ENCODE results near the gene SLC18B1.

Gene SLC18B1

DNA sequence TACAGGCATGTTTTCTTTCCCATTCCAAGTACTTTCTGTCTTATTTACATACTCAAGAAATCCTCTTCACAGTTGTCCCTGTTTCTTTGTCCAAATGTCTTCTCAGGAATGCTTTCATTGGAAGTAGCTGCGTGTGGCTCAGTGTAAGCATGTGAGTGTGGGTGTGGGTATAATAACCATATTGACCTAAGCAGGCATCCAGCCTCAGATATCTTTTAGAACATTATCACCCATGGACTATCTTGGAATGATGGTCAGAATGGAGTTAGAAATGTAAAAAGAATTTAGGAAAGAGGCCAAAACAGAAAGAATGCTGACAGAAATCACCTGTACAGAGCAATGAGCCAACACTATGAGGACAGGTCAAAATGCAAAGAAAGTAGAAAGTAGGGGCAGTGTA lies 57.2 kb downstream of the SLC18B1 start:
- DNase-seq = no peak

DNA sequence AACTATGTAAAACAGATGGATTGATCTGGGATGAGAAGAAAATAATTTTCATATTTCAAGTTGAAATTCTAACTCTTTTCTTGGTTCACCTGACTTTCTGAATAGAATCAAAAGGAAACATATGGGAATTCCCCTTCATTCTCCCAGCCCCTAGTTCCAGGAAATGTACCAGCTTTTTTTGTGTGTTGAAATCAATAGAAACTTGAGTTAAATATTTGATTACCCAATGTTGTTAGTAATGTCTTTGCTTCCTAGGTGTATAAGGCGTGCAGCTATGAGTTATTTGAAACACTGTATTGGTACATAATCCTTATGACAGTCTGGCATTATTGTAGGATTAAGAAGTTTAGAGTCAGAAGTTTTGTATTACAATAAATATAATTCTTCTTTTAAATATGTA lies 62.2 kb downstream of the SLC18B1 start:
- no peak for DNase-seq

DNA sequence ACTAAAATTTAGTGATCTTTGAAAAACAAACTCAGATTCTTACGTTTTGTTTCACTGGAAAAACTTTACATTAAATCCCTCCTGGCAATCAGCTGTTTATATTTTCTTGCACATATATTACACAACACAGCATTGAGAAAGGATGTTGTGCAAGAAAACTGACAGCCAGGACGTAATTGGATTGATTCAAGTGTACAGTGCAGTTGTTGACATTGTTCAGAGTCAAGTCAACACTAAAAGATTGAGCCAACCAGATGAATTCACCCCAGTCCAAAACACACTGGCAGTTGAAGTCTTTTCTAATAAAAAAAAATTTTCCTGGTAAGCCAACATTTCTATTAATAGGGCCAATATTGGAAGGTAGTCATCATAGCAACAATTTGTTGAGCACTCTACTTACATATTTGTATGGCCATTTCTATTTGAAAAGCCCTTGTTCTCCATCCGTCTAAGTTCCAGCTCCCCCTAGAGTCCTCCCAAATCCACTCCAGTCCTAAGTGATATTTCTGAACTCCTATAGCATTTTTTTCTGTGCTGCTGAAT lies 63.7 kb downstream of the SLC18B1 start:
- peak; percentile 23 for DNase-seq

DNA sequence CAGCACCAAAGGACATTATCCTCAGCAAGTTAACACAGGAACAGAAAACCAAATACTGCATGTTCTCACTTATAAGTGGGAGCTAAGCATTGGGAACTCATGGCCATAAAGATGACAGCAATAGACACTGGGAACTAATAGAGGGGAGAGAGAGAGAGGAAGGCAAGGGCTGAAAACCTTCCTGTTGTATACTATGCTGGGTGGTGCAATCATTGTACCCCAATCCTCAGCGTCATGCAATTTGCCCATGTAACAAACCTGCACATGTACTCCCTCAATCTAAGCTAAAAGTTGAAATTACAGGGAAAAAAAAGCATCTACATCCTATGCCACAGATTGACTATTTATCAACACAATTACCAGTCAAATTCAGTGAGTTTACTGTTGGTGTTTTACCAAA lies 64.6 kb downstream of the SLC18B1 start:
- DNase-seq = no peak

DNA sequence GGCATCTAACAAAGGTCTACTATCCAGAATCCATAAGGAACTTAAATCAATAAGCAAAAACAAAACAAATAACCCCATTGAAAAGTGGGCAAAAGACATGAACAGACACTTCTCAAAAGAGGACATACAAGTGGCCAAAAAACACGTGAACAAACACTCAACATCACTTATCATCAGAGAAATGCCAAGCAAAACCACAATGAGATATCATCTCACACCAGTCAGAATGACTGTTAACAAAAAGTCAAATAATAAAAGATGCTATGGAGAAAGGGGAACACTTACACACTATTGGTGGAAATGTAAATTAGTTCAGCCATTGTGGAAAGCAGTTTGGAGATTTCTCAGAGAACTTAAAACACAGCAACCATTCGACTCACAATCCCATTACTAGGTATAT lies 65.2 kb downstream of the SLC18B1 start:
- no peak for DNase-seq

DNA sequence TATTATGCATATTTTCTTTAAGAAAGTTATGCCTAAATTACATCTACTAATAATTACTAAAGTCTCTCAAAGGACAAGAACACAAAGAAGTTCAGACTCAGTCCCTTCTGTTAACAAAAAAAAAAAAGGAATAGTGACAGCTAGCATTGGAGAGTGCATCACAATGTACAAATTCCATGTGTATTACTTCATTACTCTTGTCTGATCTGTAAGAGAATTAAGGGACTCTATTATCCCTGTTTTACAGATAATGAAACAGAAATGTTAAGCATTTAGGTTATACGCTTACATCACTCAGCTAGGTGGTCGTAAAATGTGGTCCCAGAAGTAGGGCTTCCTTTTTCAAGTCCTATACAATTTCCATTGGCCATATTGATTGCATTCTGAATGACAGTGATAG lies 67.4 kb downstream of the SLC18B1 start:
- DNase-seq = no peak

DNA sequence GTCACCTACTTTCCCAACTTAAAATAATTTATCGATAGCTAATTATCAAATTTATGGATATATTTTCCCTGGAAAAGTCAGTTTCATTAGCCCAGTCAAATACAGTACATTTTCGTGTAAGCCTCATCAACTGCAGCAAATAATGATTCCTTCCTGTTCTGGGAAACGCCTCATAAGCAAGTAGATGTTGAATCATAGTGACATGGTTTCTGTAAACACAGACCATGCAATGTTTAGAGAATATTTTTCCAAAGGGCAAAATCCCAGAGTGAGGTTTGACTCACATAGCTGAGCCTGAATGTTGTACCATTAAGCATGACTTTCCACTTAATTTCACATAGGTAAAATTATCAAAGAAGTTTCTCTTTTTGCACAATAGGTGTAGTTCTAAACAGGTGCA lies 67.9 kb downstream of the SLC18B1 start:
- DNase-seq = no peak

DNA sequence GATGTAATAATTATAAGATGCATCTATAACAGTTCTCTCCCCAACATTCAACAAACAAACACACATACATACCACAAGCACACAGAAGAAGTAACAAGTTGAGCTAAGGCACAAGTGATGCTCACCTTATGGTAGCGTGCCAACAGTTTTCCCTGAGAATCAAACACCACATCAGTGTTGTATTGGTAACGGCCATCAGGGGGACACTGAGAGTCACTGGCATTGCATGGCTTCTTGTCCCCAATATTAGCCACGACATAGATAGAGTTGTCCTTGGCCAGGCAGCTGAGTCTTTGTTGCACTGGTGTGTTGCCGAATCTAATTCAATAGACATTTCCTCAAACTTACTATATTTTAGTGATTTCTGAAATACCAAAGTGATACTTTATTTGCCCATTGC lies 69.8 kb downstream of the SLC18B1 start:
- no peak for DNase-seq

DNA sequence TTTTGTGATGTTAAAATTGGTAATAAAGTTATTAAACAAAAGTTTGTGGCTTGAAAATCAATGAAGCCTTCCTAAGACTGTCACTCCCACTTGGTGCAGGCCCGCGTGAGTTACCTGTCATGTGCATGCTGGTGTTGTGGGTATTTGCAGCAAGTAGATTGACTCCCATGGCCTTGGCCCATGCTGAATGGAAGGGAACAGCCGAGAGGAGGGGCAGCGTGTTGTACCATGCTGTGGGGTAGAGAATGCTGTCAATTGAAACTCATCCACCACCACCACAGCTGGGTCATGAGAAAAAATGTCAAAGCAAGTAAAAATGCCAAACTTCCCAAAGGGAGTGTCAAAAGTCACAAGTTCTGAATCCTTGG lies 71.8 kb downstream of the SLC18B1 start:
- DNase-seq = no peak

DNA sequence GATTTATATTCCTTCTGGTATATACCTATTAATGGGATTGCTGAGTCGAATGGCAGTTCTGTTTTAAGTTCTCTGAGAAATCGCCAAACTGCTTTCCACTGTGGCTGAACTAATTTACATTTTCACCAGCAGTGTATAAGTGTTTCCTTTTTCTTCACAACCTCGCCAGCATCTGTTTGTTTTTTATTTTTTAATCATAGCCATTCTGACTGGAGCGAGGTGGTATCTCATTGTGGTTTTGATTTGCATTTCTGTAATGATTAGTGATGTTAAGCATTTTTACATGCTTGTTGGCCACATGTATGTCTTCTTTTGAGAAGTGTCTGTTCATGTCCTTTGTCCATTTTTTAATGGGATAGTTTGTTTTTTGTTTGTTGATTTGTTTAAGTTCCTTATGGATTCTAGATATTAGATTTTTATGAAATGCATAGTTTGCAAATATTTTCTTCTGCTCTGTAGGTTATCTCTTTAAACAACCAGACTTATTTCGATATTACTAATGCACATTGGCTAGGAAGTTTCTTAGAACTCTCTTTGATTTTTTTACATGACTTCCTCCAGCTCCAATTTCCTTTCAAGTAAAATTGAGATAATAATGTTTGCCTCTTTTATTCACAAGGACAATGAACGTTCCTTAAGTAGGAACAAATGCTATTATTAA lies 72.4 kb downstream of the SLC18B1 start:
- no peak for DNase-seq

DNA sequence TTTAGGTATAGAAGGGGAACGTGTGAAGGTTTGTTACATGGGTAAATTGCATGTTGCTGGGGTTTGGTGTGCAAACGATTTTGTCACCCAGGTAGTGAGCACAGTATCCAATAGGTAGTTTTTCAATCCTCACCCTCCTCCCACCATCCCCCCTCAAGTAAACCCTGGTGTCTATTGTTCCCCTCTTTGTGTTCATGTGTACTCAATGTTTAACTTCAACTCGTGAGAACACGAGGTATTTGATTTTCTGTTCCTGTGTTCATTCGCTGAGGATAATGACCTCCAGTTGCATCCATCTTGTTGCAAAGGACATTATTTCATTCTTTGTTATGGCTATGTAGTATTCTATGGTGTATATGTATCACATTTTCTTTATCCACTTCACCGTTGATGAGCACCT lies 73.0 kb downstream of the SLC18B1 start:
- DNase-seq = peak; percentile 7

DNA sequence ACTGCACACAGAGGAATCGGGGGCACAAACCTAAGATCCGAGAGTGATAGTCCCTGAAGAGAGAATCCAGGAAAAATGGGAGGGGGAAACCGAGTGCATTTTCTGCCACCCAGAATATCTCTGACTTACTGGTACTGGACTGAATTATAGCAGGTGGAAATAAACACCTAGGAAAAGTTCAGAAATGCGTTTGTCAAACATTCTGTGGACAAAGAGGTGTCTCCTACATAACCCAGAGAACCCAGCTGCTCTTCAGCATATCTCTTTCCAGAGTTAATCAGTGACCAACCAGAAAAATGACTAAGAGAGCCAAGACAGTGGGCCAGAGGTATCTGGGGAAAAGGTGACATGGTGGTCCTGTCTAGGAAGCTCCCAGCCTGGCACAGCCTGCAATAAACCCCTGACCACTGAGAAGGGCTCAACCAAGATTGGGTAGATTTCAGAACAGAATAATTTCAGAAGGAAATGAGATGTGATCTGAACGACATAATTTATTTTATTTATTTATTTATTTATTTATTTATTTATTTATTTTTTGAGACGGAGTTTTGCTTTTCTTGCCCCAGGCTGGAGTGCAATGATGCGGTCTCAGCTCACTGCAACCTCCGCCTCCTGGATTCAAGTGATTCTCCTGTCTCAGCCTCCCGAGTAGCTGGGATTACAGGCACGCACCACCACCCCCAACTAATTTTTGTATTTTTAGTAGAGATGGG lies 78.5 kb downstream of the SLC18B1 start:
- no peak for DNase-seq
